ENCODE data around the gene GABRG3. TPM values are rescaled to one million over a fixed set of nuclear protein-coding genes. Genes with fewer than 3 reads are reported as not detected.

Gene GABRG3
- total and polyA plus RNA-seq, 2 experiments from 2014 or later = 0.10 to 1.4 TPM

GRCh38 chr15:27036210-27036609 lies 65.2 kb downstream of the GABRG3 start:
- Histone ChIP-seq H3F3A (replicated peaks; ENCODE audit: low read depth) (no peaks in the 10 kb centered on the region), H4K20me1 (replicated peaks; ENCODE audit: insufficient read depth) (no peaks in the 10 kb centered on the region), H3K27ac (ENCODE audit: low read depth) (no peak overlapping the region), H3K4me3 (no peak overlapping the region), H3K4me2 (no peak overlapping the region), H3K9me2 (ENCODE audit: insufficient read depth) (no peaks in the 10 kb centered on the region), H2AFZ (no peak overlapping the region), H3K79me2 (replicated peaks; ENCODE audit: insufficient read depth) (no peaks in the 10 kb centered on the region), H3K4me1 (ENCODE audit: insufficient read depth) (no peaks in the 10 kb centered on the region), H3K27me3 (ENCODE audit: insufficient read depth) (no peaks in the 10 kb centered on the region), H3K36me3 (ENCODE audit: insufficient read depth) (no peaks in the 10 kb centered on the region)
- Mint-ChIP-seq H3K4me3 (no peak overlapping the region), H3K36me3 (ENCODE audit: low read depth) (peaks cover 3% of the 10 kb centered on the region), H3K9me3 (peaks cover 12% of the 10 kb centered on the region; the same call in 2 of the 3 replicates), H3K4me1 (no peaks in the 10 kb centered on the region), H3K27ac (no peak overlapping the region), H3K27me3 (ENCODE audit: insufficient read depth, low read depth, poor library complexity) (peaks cover 2% of the 10 kb centered on the region)
- DNase-seq (ENCODE audit: low spot score) (no peak), ATAC-seq (no peak)
- TF ChIP-seq EZH2phosphoT487 (IDR thresholded peaks at IDR 0.05; ENCODE audit: unreplicated experiment) (no peak), ETS1 (IDR thresholded peaks at IDR 0.05) (no peak), STAT1 (IDR thresholded peaks at IDR 0.05; ENCODE audit: unreplicated experiment) (no peak), POLR2AphosphoS5 (IDR thresholded peaks at IDR 0.05; ENCODE audit: low read depth) (no peak), ZNF462 (CRISPR knock-in tag; IDR thresholded peaks at IDR 0.05) (no peak), CTCF (conservative IDR thresholded peaks at IDR 0.05; ENCODE audit: low read depth in 2 of 2) (no peak), JUNB (IDR thresholded peaks at IDR 0.05; ENCODE audit: unreplicated experiment) (no peak), CREB1 (CRISPR knock-in tag; IDR thresholded peaks at IDR 0.05; ENCODE audit: low read depth) (no peak), ZNF114 (CRISPR knock-in tag; IDR thresholded peaks at IDR 0.05) (no peak), ZNF331 (CRISPR knock-in tag; IDR thresholded peaks at IDR 0.05; ENCODE audit: low read depth) (no peak), NANOG (IDR thresholded peaks at IDR 0.05; ENCODE audit: borderline replicate concordance) (no peak), REST (IDR thresholded peaks at IDR 0.05; ENCODE audit: unreplicated experiment) (no peak), EZH2 (IDR thresholded peaks at IDR 0.05; ENCODE audit: low read depth, unreplicated experiment) (no peak)

Measured in GM23338 (cell line).